Measurements from ENCODE around the gene KRTAP10-9.
"Not testable (repeated sequence)": the region's sequence is repeated elsewhere in the genome, so short reads cannot be mapped to it uniquely, and the experiment has no call there.

Gene KRTAP10-9

GRCh38 chr21:44609193-44609592 is 17.7 kb upstream of the KRTAP10-9 start:
- Mint-ChIP-seq H3K27ac (no peak overlapping the region), H3K4me1 (no peaks in the 10 kb centered on the region), H3K27me3 (ENCODE audit: low read depth) (peaks cover 8% of the 10 kb centered on the region), H3K36me3 (ENCODE audit: low read depth) (peaks cover 3% of the 10 kb centered on the region), H3K9me3 (peaks cover 40% of the 10 kb centered on the region), H3K4me3 (no peak overlapping the region)
- TF ChIP-seq CTCF (IDR thresholded peaks at IDR 0.05; ENCODE audit: unreplicated experiment in 3 of 3): no peak

- not testable (repeated sequence) for H3K36me3 Mint-ChIP-seq (ENCODE audit: low read depth); H3K27ac Mint-ChIP-seq; H3K4me1 Mint-ChIP-seq; H3K4me3 Mint-ChIP-seq; H3K27me3 Mint-ChIP-seq (ENCODE audit: low read depth)
- H3K9me3 Mint-ChIP-seq: peaks cover 37% of the 10 kb centered on the region
Measured at GRCh38 chr21:44610157-44610843, 16.6 kb upstream of the KRTAP10-9 start.

- TF ChIP-seq CTCF (IDR thresholded peaks at IDR 0.05; ENCODE audit: unreplicated experiment in 3 of 3): no peak
- Mint-ChIP-seq H3K4me1 (no peaks in the 10 kb centered on the region), H3K36me3 (ENCODE audit: low read depth) (peaks cover 3% of the 10 kb centered on the region), H3K27ac (no peak overlapping the region), H3K9me3 (peaks cover 33% of the 10 kb centered on the region), H3K4me3 (no peak overlapping the region), H3K27me3 (ENCODE audit: low read depth) (peaks cover 10% of the 10 kb centered on the region)
Measured at GRCh38 chr21:44611551-44611950, 15.3 kb upstream of the KRTAP10-9 start.

GRCh38 chr21:44612029-44612486 is 14.8 kb upstream of the KRTAP10-9 start, which contains the start of gene KRTAP10-8:
Gene KRTAP10-8 (plus strand): TSS chr21:44612079. CDS start chr21:44612101, 22 bp downstream.
- peaks cover 32% of the 10 kb centered on the region for H3K9me3 Mint-ChIP-seq
- no peak for TF ChIP-seq CTCF (IDR thresholded peaks at IDR 0.05; ENCODE audit: unreplicated experiment in 3 of 3)
- peaks cover 3% of the 10 kb centered on the region for H3K36me3 Mint-ChIP-seq (ENCODE audit: low read depth)
- peaks cover 10% of the 10 kb centered on the region for H3K27me3 Mint-ChIP-seq (ENCODE audit: low read depth)
- no peak within 1 kb of the TSS for H3K4me3 Mint-ChIP-seq
- no peak within 1 kb of the TSS for H3K27ac Mint-ChIP-seq
- H3K4me1 Mint-ChIP-seq: no peaks in the 10 kb centered on the region

- Mint-ChIP-seq H3K9me3 (peaks cover 30% of the 10 kb centered on the region), H3K27me3 (ENCODE audit: low read depth) (peaks cover 11% of the 10 kb centered on the region), H3K36me3 (ENCODE audit: low read depth) (peaks cover 3% of the 10 kb centered on the region), H3K4me1 (no peaks in the 10 kb centered on the region), H3K4me3 (no peak overlapping the region), H3K27ac (no peak overlapping the region)
- no peak for TF ChIP-seq CTCF (IDR thresholded peaks at IDR 0.05; ENCODE audit: unreplicated experiment in 3 of 3)
Measured at GRCh38 chr21:44612669-44613229, 14.1 kb upstream of the KRTAP10-9 start.

- no peak overlapping the region for H3K27ac Mint-ChIP-seq
- peaks cover 29% of the 10 kb centered on the region for H3K9me3 Mint-ChIP-seq
- peaks cover 3% of the 10 kb centered on the region for H3K36me3 Mint-ChIP-seq (ENCODE audit: low read depth)
- TF ChIP-seq CTCF (IDR thresholded peaks at IDR 0.05; ENCODE audit: unreplicated experiment in 3 of 3): no peak
- H3K27me3 Mint-ChIP-seq (ENCODE audit: low read depth): peaks cover 11% of the 10 kb centered on the region
- no peak overlapping the region for H3K4me3 Mint-ChIP-seq
- H3K4me1 Mint-ChIP-seq: no peaks in the 10 kb centered on the region
Measured at GRCh38 chr21:44613386-44614155, 13.3 kb upstream of the KRTAP10-9 start.
